Gastrocnemius medialis (tissue), 4 donors: ENCODE data around the gene NPS. TPM values are rescaled to one million over a fixed set of nuclear protein-coding genes. Genes with fewer than 3 reads are reported as not detected.

ENCODE experiments used
- ATAC-seq, 2 donors: fragments of 150-250 bp; one replicate each; pipeline ENCODE4 v1.9.1; 2016
- DNase-seq, 2 donors: peaks; one replicate each; pipeline ENCODE4 v3.0.0-alpha.2; 2019
- H3K27ac ChIP-seq, 4 donors: fragments of 200-600 bp; sonication (generic); 1 replicate in 1 of 4; 2 replicates in 3 of 4; pipeline ENCODE4 v1.5.1; 2016 to 2018; ENCODE audit warnings: mild to moderate bottlenecking in 2 of 4, moderate library complexity in 1 of 4
- H3K27me3 ChIP-seq, 3 donors: fragments of 200-600 bp; sonication (generic) in 2 of 3; 1 replicate in 1 of 3; 2 replicates in 2 of 3; pipeline versions ENCODE4 v1.5.1 to v1.6.0; 2016 to 2019; ENCODE audit warnings: mild to moderate bottlenecking in 1 of 3, moderate library complexity in 1 of 3
- H3K36me3 ChIP-seq, 2 donors: fragments of 200-600 bp; sonication (generic) in 1 of 2; one replicate each; pipeline ENCODE4 v1.5.1; 2017 to 2018
- H3K4me1 ChIP-seq, 2 donors: fragments of 200-600 bp; sonication (generic) in 1 of 2; one replicate each; pipeline ENCODE4 v1.5.1; 2016 to 2017; ENCODE audit warnings: mild to moderate bottlenecking in 2 of 2
- H3K4me3 ChIP-seq, 4 donors: fragments of 200-600 bp; sonication (generic) in 3 of 4; 1 replicate in 1 of 4; 2 replicates in 3 of 4; pipeline ENCODE4 v1.5.1; 2016 to 2019; ENCODE audit warnings: mild to moderate bottlenecking in 2 of 4
- H3K9me3 ChIP-seq, 3 donors: fragments of 200-600 bp; sonication (generic) in 2 of 3; 1 replicate in 1 of 3; 2 replicates in 2 of 3; pipeline ENCODE4 v1.5.1; 2016 to 2019
- CTCF ChIP-seq, 5 experiments: fragments of 450-650 bp in 3 of 5; fragments of 200-600 bp in 2 of 5; sonication (generic) in 2 of 5; IDR thresholded peaks in 4 of 5; conservative IDR thresholded peaks in 1 of 5; 1 replicate in 4 of 5; 2 replicates in 1 of 5; pipeline ENCODE4 v1.5.1; 2016 to 2019; ENCODE audit warnings: antibody characterized with exemption in 5 of 5, mild to moderate bottlenecking in 3 of 5, moderate library complexity in 3 of 5
- POLR2A ChIP-seq, 2 donors: fragments of 450-650 bp; IDR thresholded peaks; one replicate each; pipeline ENCODE4 v1.6.1; 2017; ENCODE audit warnings: antibody characterized with exemption in 2 of 2, mild to moderate bottlenecking in 2 of 2, moderate library complexity in 2 of 2
- in situ Hi-C, 4 donors: fragments of 200-750 bp; cut with MboI; loops; one replicate each; pipeline versions ENCODE4 v1.15.0 to v1.8.0; 2017; ENCODE audit warnings: low sequenced_read_pairs in 4 of 4
- intact Hi-C: fragments of 100-400 bp; cut with DNase I; formaldehyde crosslinking; loops from one replicate; pipeline ENCODE4 v1.15.1; 2023; ENCODE audit warnings: low total_unique reads
- total RNA-seq, 4 donors: library from RNA; depleted of rRNA; stranded (reverse); fragments of >200 nt; gene quantifications; one replicate each; pipeline versions ENCODE4 v1.1.0 to v1.2.3, GENCODE V29; 2016

Gene NPS
- total RNA-seq, 4 donors from 2014 or later = not detected

GRCh38 chr10:127570036-127570435 is 20.9 kb downstream of the NPS start:
- TF ChIP-seq POLR2A (IDR thresholded peaks at IDR 0.05) (no peak), CTCF (IDR thresholded peaks at IDR 0.05 in 4 of 5, conservative IDR thresholded peaks at IDR 0.05 in 1 of 5) (no peak)
- H3K4me1 ChIP-seq = no peaks in the 10 kb centered on the region
- in situ Hi-C loops (no loop called here), intact Hi-C loops (no loop called here)
- DNase-seq (no peak), ATAC-seq (no peak)
- H3K27ac ChIP-seq = no peak overlapping the region
- H3K9me3 ChIP-seq = no peaks in the 10 kb centered on the region
- H3K4me3 ChIP-seq = no peak overlapping the region
- H3K27me3 ChIP-seq = no peaks in the 10 kb centered on the region
- no peaks in the 10 kb centered on the region for H3K36me3 ChIP-seq

- Histone ChIP-seq H3K4me1 (no peaks in the 10 kb centered on the region), H3K27ac (no peak overlapping the region), H3K4me3 (no peak overlapping the region), H3K27me3 (no peaks in the 10 kb centered on the region), H3K9me3 (no peaks in the 10 kb centered on the region), H3K36me3 (no peaks in the 10 kb centered on the region)
- in situ Hi-C loops (no loop called here), intact Hi-C loops (no loop called here)
- ATAC-seq (no peak), DNase-seq (no peak)
- TF ChIP-seq CTCF (IDR thresholded peaks at IDR 0.05 in 4 of 5, conservative IDR thresholded peaks at IDR 0.05 in 1 of 5) (no peak), POLR2A (IDR thresholded peaks at IDR 0.05) (no peak)
Measured at GRCh38 chr10:127571386-127571785, 22.3 kb downstream of the NPS start.

GRCh38 chr10:127576051-127576450 is 26.9 kb downstream of the NPS start:
- TF ChIP-seq POLR2A (IDR thresholded peaks at IDR 0.05) (no peak), CTCF (IDR thresholded peaks at IDR 0.05 in 4 of 5, conservative IDR thresholded peaks at IDR 0.05 in 1 of 5) (no peak)
- Histone ChIP-seq H3K36me3 (no peaks in the 10 kb centered on the region), H3K4me1 (peaks cover 0 to 3% of the 10 kb centered on the region in 2 donors), H3K27me3 (no peaks in the 10 kb centered on the region), H3K4me3 (no peak overlapping the region), H3K9me3 (no peaks in the 10 kb centered on the region), H3K27ac (no peak overlapping the region)
- ATAC-seq (no peak), DNase-seq (no peak)
- intact Hi-C loops = no loop called here
- in situ Hi-C loops = no loop called here

- Histone ChIP-seq H3K4me1 (peaks cover 0 to 3% of the 10 kb centered on the region in 2 donors), H3K4me3 (no peak overlapping the region), H3K27ac (no peak overlapping the region), H3K27me3 (no peaks in the 10 kb centered on the region), H3K9me3 (no peaks in the 10 kb centered on the region), H3K36me3 (no peaks in the 10 kb centered on the region)
- intact Hi-C loops (no loop called here), in situ Hi-C loops (no loop called here)
- TF ChIP-seq CTCF (IDR thresholded peaks at IDR 0.05 in 4 of 5, conservative IDR thresholded peaks at IDR 0.05 in 1 of 5) (no peak), POLR2A (IDR thresholded peaks at IDR 0.05) (no peak)
- DNase-seq (no peak), ATAC-seq (peak in 1 of 2 donors; percentile 30)
Measured at GRCh38 chr10:127576740-127577161, 27.6 kb downstream of the NPS start.
